GM13977 (cell line): Measurements from ENCODE around the gene PHF21A.

Source experiments
- DNase-seq: peaks from one replicate; pipeline ENCODE4 v3.0.0; 2012; ENCODE audit warnings: low spot score
- in situ Hi-C: fragments of 300-500 bp; cut with MboI; formaldehyde crosslinking; loops from one replicate; pipeline ENCODE4 v1.12.0; 2022; ENCODE audit warnings: low sequenced_read_pairs, low pct_unique_long_range_greater_than_20kb, mixed read lengths, inconsistent platforms; ENCODE audit not compliant: unreplicated experiment
- TF ChIP-seq, protein P1 (sequence below): IDR thresholded peaks from 2 replicates; pipeline ENCODE4 v1.5.1; 2012; ENCODE audit warnings: mild to moderate bottlenecking, control low read depth; ENCODE audit not compliant: insufficient read depth; ENCODE audit errors: extremely low read depth, missing control alignments

The PHF21A gene

DNA sequence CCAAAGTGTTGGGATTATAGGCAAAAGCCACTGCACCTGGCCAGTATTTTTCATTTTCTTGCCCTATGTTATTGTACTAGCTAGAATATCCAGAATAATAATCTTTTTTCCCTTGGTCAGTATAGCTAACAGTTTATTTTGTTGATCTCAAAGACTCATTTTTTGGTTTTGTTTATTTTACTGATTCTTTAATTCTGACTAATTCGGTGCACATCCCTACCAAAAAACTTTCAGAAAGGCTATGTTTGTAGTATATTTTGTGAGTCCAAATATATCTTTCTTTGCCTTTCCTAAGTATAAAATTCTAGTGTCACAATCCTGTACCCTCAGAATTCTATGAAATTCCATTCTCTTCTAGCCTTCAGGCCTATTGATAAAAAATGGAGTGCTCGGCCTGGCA, 84.3 kb downstream of the PHF21A start:
- in situ Hi-C loops: no loop called here
- no peak for DNase-seq
- TF ChIP-seq, protein P1, sequence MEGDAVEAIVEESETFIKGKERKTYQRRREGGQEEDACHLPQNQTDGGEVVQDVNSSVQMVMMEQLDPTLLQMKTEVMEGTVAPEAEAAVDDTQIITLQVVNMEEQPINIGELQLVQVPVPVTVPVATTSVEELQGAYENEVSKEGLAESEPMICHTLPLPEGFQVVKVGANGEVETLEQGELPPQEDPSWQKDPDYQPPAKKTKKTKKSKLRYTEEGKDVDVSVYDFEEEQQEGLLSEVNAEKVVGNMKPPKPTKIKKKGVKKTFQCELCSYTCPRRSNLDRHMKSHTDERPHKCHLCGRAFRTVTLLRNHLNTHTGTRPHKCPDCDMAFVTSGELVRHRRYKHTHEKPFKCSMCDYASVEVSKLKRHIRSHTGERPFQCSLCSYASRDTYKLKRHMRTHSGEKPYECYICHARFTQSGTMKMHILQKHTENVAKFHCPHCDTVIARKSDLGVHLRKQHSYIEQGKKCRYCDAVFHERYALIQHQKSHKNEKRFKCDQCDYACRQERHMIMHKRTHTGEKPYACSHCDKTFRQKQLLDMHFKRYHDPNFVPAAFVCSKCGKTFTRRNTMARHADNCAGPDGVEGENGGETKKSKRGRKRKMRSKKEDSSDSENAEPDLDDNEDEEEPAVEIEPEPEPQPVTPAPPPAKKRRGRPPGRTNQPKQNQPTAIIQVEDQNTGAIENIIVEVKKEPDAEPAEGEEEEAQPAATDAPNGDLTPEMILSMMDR: no peak

DNA sequence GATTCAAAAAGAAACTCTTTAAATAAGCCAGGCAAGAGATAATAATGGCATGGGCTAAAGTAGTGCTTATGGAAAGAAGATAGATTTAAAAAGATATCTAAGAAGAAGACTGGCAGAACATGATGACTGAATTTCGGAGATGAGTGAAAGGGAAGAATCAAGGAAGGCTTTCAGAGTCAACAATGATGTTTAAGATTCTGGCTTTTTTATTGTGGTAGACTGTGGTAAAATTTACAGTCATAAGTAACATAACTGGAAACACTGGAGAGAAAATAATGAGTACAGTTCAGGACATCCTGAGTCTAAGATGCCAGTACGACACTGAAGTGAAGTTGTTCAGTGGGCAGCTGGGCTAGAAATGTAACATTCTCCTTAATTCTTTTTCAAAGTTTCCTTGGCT, 85.2 kb downstream of the PHF21A start:
- no peak for DNase-seq
- TF ChIP-seq, protein P1: no peak
- in situ Hi-C loops: no loop called here

DNA sequence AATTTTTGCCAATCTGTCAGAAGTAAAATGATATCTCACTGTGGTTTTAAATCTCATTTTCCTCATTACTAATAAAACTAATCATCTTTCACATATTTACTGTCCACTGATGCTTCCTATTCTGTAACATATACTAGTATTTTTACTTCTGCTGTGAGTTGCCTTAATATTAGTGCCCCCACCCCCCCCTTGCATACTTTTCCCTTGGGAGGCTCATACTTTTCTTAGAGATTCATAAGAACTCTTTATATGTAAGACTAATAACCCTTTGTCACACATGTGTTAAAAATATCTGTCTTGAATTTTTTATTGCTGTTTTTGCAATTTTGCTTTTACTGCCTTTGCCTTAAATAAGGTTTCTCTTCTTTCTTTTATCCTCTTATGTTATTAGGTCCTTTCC, 87.2 kb downstream of the PHF21A start:
- no peak for DNase-seq
- TF ChIP-seq, protein P1: no peak
- in situ Hi-C loops: no loop called here

DNA sequence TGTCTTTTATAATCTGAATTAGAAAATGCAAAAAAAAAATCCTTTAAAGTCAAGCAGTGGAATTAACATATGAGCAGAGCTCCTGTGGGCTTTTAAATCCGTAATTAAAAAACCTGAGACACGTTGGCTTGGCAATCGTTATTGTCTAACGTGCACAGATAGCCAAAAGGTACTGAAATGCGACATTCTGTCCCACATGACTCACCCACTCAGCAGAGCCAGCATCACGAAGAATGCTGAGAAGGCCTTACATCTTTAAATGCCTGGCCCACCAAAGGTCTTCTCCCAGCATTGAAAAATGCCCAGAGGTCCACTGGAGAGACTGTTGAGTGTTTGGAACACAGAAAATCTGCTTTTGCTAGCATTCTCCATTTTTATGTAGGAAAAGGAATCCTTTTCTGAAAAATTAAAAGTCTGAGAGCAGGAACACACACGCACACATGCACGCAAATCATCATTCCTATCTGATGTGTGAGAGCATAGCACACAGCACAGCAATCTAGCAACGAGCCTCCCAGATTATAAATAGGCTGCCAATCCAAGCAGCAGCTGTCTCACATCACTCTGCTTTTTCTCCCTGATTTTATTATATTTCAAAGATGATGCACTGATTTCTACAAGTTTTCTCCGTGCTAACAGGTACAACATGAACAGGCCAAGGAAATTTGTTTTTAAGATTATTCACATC, 94.5 kb downstream of the PHF21A start:
- no peak for DNase-seq

DNA sequence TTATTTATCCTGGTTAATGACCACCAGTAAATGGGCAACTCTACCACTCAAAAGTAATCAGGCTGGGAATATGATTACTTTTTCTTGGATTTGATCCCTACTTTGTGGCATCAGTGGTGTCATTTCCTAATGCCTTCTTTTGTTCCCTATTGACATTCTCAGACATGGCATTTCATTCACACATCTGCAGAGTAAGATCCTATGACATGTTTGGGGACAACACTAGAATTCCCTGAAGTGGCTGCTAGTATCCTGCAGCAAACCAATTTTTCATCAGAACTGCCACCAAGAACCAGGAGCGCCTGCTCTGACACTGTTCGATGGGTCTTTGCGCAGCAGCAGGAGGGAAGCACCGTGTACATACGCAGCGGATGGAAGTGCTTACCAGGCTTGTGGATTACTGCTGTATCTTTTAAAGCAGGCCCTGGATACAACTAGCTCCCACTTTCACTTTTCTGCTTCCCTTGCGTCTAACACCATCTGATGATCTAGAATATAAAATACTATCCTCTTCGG, 101.1 kb downstream of the PHF21A start:
- TF ChIP-seq, protein P1: no peak
- DNase-seq: no peak
- in situ Hi-C loops: no loop called here

More for the DNA sequence above, 94.5 kb downstream of the PHF21A start:
- TF ChIP-seq, protein P1: no peak
- in situ Hi-C loops: no loop called here

DNA sequence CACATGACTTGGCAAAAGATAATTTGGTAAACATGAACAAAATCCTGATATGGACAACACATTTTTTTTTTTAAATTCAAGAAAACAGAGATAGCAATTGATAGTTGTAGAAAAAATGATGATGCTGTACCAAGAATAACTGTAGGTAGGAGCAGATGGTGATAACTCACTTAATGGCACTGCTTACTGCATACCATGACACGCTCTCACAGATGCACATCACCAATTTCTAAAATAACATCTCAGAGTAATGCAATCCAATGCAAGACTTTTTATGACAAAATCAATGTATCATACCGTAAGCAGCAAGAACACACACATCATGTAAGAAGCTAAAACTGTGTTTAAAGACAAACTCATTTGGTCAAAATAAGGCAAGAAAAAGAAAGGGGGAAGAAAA, 102.6 kb downstream of the PHF21A start:
- TF ChIP-seq, protein P1: no peak
- in situ Hi-C loops: no loop called here
- DNase-seq: no peak
